Measurements from ENCODE around the gene PPP3CA. TPM values are rescaled to one million over a fixed set of nuclear protein-coding genes. Genes with fewer than 3 reads are reported as not detected.

PPP3CA gene
- total and polyA plus RNA-seq, 11 donors = 5.9 to 32.5 (median 19.3) TPM

DNA sequence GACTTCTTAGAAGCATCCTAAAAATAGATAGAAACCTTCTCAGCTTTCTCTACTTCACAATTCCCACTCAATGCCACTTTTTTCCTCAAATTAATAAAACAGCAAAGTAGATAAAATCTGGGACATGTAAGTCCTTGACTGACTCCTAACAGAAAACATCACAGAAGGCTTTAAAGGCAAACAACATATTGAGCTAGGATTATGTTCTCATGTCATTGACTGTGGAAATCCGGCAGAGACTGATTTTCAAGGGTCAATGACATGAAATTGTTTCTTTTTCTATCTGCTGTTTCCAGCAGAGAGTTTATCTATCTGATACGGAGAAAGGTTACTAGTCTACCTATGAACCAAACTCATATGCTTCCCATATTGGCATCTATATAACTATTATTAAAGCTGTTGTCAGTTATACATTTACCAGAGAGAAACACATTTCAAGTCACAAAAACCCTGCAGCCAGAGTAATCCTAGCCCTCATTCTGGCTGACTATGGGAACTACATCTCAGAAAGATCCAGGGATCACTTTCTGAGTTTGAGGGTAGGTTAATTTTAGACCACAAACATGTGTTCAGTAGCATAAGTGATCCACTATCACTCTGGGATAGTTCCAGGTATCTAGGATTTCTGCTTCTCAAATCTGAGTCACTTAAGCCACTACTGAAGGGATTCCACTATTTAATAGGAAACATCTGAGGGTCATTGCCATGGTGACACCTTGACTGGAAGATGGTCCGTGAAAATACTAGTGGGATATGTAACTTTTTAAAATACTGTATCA lies 147.6 kb downstream of the PPP3CA start:
- 34 to 62% (median 51%) methylated on average over 3 of the region's 3 CpGs for whole genome bisulfite sequencing, 4 donors
- no peaks in the 10 kb centered on the region for H3K9me3 ChIP-seq
- peak overlapping the region in 2 of 12 donors; percentile 19 to 71 for H3K27ac ChIP-seq

DNA sequence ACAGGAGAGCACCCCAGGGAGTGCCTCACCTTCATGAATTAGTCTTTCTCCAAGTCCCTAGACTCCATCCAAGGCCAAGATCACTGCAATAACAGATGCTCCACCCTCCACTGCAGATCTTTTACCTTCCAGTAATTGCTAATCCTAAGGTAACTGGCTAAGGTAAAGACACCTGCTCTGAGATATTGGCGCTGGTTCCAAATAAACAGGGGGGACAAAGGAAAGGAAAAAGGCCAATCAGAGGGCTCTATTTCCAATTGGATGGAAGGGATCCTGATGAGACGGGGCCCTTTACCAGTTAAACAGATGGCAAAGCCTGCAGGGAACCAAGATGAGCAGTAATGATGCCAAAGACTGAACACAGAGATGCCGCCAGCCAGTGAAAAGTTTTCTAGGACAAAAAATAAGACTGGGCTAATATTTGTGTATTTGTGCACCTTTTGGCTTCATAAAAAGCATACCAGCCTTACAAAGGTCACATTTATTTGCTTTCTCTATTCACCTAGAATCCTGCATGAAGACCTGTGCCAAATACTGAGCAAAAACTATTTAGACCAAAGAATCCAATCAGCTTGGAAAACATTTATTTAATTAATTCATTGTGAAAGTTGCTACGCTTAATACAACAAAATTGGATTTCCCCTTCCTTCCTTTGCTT lies 148.5 kb downstream of the PPP3CA start:
- no peak overlapping the region for H3K4me3 ChIP-seq
- peaks cover 5 to 33% (median 19%) of the 10 kb centered on the region in 12 donors for H3K4me1 ChIP-seq
- WGBS, 4 donors = 72 to 90% (median 80%) methylated on average over 4 of the region's 4 CpGs
- H3K27me3 ChIP-seq = no peaks in the 10 kb centered on the region
- no peaks in the 10 kb centered on the region for H3K9me3 ChIP-seq
- H3K36me3 ChIP-seq = peaks cover 0 to 14% (median 0%) of the 10 kb centered on the region in 9 donors
- DNase-seq (no peak), ATAC-seq (no peak)
- H3K27ac ChIP-seq = no peak overlapping the region
- TF ChIP-seq POLR2A (IDR thresholded peaks at IDR 0.05) = no peak
- intact Hi-C loops (cut with DNase I) = no loop called here

More for the DNA sequence above, 147.6 kb downstream of the PPP3CA start:
- H3K36me3 ChIP-seq = peaks cover 0 to 12% (median 0%) of the 10 kb centered on the region in 9 donors
- H3K27me3 ChIP-seq = no peaks in the 10 kb centered on the region
- intact Hi-C loops (cut with DNase I) = no loop called here
- H3K4me3 ChIP-seq = no peak overlapping the region
- H3K4me1 ChIP-seq = peaks cover 5 to 33% (median 19%) of the 10 kb centered on the region in 12 donors
- DNase-seq (no peak), ATAC-seq (peak in 3 of 4 donors; percentile 57 to 83 (median 66))
- TF ChIP-seq, protein P1, sequence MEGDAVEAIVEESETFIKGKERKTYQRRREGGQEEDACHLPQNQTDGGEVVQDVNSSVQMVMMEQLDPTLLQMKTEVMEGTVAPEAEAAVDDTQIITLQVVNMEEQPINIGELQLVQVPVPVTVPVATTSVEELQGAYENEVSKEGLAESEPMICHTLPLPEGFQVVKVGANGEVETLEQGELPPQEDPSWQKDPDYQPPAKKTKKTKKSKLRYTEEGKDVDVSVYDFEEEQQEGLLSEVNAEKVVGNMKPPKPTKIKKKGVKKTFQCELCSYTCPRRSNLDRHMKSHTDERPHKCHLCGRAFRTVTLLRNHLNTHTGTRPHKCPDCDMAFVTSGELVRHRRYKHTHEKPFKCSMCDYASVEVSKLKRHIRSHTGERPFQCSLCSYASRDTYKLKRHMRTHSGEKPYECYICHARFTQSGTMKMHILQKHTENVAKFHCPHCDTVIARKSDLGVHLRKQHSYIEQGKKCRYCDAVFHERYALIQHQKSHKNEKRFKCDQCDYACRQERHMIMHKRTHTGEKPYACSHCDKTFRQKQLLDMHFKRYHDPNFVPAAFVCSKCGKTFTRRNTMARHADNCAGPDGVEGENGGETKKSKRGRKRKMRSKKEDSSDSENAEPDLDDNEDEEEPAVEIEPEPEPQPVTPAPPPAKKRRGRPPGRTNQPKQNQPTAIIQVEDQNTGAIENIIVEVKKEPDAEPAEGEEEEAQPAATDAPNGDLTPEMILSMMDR (IDR thresholded peaks at IDR 0.05) = no peak
- TF ChIP-seq POLR2A (IDR thresholded peaks at IDR 0.05) = no peak

DNA sequence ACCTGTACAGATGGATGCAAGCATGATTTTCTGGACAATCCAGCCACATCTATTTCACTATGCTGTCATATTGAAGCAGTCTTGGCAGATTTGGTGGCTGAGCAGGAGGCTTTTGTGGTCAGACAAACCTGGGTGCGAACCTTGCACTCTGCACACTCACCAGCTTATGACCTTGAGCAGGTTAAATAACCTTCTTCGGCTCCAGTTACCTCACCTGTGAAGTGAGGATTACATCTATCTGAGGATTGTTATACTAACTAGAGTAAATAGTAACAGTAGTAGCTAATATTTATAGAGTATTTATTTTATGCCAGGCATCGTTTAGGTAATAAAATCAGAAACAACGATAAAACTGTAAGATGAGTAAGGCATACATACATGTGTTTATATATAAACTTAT lies 150.0 kb downstream of the PPP3CA start:
- no peak for ATAC-seq
- TF ChIP-seq, protein P1 (IDR thresholded peaks at IDR 0.05) = no peak
- TF ChIP-seq POLR2A (IDR thresholded peaks at IDR 0.05) = no peak
- Histone ChIP-seq H3K36me3 (peaks cover 0 to 14% (median 0%) of the 10 kb centered on the region in 9 donors), H3K9me3 (no peaks in the 10 kb centered on the region), H3K27me3 (no peaks in the 10 kb centered on the region), H3K4me3 (no peak overlapping the region), H3K4me1 (peaks cover 5 to 36% (median 22%) of the 10 kb centered on the region in 12 donors), H3K27ac (no peak overlapping the region)
- intact Hi-C loops (cut with DNase I) = no loop called here
- WGBS, 4 donors = 94 to 99% (median 97%) methylated on average over 4 of the region's 4 CpGs
- DNase-seq = no peak

DNA sequence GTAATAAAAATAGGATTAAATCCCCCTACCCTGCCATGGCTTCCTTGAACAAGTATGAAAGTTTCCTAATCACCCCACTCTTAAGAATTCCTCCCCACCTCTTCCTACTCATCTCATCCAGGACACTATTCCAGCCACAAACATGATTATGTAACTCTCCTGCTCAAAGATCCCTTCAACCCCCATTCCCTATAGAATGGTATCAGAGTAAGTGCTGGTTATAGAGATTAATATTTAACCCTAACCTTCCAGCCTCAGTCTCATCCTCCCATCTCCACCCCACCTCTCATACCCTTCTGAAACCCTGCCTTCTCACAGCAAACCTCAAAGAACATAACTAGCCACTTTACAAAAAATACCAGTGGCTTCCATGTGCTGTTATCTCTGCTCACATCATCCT lies 155.1 kb downstream of the PPP3CA start:
- peak overlapping the region in 1 of 12 donors; percentile 4 for H3K4me3 ChIP-seq
- TF ChIP-seq POLR2A (IDR thresholded peaks at IDR 0.05) = no peak
- TF ChIP-seq, protein P1 (IDR thresholded peaks at IDR 0.05) = no peak
- H3K36me3 ChIP-seq = peaks cover 0 to 14% (median 0%) of the 10 kb centered on the region in 9 donors
- H3K9me3 ChIP-seq = no peaks in the 10 kb centered on the region
- no peaks in the 10 kb centered on the region for H3K27me3 ChIP-seq
- DNase-seq (no peak), ATAC-seq (no peak)
- intact Hi-C loops (cut with DNase I) = loop anchor here in 5 of 10 donors (5.0 kb wide), 1 partner anchor 155 kb away; the partner anchor contains the start of gene PPP3CA (in 5 of the 5)
- H3K4me1 ChIP-seq = peaks cover 5 to 34% (median 21%) of the 10 kb centered on the region in 12 donors
- peak overlapping the region; percentile 16 to 79 (median 60) for H3K27ac ChIP-seq
